ENCODE data around the gene UBE2V1.
"Not testable (repeated sequence)": the region's sequence is repeated elsewhere in the genome, so short reads cannot be mapped to it uniquely, and the experiment has no call there.

Gene UBE2V1

DNA sequence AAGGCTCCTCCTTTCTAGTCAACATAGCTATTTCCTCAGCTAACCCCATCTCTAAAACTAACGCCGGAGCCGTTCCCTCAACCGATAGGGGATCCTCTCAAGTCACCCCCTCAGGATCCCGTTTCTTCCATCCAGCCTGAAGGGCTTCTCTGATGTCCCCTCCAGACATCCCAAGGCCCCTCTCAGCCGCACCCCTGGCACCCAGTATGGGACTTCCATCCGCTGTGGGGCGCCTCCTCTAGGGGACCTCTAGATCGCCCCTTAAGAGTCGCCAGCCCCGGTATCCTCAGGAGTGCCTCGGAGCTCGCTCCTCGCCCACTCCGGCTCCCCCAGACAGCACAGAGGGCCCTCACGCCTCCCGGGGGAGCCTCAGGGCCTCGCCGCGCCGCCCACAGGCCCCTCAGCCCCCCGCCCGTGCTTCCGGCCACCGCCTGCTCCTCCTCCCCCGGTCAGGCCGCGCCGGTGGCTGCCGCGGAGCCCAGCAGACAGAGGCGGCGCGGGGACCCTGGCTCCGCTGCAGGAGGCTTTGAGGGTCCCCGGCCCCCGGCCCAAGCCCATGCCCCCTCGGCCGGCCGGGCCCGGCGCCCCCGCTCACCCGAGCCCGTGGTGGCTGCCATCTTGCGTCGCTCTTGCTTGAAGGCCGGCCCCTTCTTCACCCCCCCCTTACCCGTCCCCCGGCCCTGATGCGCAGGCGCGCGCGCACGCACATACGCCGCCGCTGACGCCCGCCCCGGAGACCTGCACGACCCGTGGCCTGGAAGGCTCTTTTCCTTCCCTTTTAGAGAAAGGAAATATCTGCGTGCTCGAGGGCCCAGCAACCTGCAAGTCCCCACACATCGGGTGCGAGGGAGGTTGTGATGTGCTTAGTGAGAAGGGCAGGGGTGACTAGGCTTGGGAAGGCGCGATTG lies at the start of gene UBE2V1:
Gene UBE2V1 (minus strand): TSS at position 639 of the 908 bp plus-strand sequence. CDS start 22 bp downstream, at position 617.
- peak; percentile 60 for DNase-seq

DNA sequence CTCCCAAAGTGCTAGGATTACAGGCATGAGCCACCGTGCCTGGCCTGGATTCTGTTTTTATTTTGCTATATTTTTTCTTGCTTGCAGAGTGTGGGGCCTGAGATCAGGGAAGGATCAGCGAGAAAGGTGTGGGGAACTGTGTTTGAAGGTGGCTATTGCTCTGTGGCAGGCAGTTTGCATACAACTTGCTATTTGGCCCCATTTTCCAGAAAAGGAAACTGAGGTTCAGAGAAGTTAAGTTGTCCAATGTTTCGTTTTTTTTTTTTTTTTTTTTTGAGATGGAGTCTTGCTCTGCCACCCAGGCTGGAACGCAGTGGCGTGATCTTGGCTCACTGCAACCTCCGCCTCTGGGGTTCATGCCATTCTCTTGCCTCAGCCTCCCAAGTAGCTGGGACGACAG lies 48.5 kb upstream of the UBE2V1 start:
- DNase-seq = not testable (repeated sequence)

DNA sequence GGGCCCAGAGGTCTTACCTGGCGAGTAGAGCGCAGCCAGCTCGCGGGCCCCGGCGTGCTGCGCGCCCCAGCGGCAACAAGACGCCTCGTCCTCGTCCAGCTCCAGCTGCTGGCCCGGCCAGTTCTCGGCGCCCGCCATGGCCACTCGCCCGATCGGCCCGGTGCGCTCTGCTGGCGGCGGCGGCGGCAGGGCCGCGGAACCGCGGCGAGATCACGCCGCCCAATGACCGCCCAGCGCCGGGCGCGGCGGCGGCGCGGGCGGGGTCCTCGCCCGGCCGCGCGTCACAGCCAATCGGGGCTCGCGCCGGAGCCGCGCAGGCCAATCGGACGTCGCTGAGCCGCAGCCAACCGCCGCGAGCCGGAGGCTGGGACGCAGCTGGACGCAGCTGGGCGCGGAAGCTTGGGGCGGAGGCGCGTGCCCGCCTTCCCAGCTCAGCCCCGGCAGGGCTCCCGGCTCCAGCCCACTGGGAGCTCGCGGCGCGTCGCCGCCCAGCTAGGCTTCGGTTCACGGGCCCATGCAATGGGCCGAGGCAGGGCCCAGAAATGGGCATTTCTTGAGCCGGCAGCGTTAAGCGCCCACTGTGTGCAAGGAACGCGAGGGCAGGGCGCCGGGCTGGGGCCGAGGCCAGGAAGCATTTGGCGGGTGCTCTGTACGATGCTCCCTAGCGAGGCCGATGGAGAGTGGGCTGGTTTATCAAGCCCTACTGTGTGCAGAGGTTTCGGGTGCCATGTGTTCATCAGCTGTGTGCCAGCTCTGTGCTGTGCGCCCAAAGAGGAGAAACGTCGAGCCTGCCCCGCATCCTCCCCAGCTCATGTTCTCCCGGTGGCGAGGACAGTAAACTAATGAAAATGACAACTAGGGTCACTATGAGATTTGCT lies 40.8 kb upstream of the UBE2V1 start, which contains the start of gene PEDS1:
Gene PEDS1 (minus strand): TSS at position 224 of the 878 bp plus-strand sequence. CDS start 86 bp downstream, at position 138.
- peak; percentile 79 for DNase-seq

DNA sequence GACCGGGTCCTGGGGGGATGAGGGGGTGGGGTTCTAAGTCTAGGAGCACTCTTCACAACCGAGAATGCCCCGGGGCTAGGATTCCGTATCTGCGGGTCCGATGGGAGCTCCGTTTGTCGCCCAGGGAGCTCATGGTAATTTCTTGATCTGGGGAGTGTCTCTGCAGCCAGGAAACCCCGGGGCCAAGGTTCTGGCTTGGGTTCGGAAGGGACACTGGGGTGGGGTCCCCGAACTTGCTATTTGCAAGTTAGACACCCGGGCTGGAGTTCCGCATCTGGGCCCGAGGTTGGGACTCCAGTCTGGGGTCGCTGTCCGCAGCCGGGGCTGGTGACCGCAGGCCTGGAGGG lies 40.2 kb upstream of the UBE2V1 start:
- DNase-seq = no peak

DNA sequence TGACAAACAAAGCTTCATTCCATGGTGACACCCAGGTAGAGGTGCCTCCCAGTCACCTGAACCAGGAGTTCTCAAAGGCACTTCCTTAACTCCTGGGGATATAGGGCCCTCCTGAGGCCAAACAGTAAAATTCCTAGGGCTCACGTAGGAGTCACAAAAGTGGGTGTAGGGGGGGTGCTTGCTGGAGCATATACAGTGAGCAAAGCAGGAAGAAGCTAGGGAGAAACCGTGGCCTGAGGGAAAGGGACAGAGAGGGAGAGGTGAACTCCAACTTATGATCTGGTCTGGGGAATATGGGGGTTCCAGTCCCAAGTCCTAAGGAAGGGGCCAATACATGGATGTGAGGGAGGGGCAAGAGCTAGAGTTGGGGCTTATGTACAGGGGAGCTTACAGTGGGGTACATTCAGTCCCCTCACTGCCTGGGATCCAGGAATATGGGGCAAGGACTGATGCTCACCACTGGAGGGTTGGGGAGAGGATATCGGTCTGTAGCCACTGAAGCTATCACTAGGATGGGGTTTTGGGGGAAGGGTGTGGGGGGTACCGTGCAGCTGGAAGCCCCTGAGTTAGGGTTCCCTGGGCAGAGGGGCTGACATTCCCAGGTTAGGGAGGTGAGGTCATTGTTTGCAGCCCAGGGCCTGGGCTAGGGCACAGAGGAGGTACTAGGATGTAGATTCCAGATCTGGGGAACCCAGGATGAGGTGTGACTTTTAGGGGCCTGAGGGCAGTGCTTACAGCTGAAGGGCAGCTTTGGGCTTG lies 39.6 kb upstream of the UBE2V1 start:
- no peak for DNase-seq

DNA sequence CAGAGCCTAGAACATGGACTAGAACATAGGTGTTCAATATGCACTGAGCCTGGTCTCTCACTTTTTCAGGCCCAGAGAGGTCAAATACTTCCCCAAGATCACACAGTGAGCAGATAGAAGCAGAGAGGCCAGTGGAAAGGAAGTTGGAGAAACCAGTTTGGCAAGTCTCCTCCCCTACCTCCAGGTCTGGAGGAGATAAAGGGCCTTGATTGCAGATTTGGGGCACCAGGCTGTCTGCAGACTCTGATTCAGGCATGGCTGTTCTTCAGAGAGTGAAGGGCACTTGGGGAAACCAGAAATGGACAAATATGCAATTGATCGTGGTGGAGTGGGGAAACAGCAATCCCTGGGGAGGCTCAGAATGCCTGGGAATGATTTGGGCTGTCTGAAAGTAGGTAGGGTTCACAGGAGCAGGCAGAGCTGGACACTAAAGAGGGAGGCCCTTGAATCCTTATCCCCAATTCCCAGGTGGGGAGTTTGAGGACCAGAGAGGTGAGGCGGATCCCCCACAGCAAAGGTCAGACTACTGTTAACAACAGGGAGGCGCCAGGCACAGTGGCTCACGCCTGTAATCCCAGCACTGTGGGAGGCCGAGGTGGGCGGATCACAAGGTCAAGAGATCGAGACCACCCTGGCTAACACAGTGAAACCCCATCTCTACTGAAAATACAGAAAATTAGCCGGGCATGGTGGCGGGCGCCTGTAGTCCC lies 38.2 kb upstream of the UBE2V1 start:
- no peak for DNase-seq

DNA sequence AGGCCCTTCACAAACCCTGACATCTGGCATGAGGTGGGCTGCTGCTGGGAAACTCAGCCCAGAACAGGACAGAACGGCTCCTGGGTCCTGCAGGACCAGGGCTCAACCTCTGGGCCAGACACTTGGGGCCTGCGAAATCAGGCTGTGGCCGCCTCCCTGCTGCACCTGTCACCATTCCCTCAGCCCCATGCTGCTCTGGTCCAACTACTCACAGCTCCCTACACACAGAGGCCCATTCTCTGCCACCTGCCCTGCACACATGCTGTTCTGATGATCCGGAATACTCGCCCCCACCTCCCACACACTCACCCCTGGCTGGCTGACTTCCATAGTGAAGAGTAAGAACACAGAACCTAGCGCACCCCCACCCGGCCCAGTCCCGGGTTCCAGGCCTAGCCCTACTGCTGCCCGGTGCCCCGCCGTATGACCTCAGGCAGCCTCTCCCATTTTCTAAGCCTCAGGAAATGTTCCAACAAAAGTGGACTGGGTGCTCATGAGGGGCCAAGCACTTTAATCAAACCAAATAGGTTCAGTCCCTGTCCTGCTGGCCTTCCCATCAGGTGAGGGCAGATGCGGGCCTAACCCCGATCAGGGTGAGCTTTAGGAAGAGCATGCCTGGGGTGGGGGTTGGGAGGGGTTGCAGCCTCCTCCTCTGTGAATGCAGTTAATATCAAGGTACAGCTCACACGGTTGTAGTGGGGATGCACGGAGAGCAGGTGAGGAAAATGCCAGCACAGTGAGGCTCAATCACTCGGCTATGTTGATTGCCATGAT lies 36.7 kb upstream of the UBE2V1 start:
- DNase-seq = no peak

DNA sequence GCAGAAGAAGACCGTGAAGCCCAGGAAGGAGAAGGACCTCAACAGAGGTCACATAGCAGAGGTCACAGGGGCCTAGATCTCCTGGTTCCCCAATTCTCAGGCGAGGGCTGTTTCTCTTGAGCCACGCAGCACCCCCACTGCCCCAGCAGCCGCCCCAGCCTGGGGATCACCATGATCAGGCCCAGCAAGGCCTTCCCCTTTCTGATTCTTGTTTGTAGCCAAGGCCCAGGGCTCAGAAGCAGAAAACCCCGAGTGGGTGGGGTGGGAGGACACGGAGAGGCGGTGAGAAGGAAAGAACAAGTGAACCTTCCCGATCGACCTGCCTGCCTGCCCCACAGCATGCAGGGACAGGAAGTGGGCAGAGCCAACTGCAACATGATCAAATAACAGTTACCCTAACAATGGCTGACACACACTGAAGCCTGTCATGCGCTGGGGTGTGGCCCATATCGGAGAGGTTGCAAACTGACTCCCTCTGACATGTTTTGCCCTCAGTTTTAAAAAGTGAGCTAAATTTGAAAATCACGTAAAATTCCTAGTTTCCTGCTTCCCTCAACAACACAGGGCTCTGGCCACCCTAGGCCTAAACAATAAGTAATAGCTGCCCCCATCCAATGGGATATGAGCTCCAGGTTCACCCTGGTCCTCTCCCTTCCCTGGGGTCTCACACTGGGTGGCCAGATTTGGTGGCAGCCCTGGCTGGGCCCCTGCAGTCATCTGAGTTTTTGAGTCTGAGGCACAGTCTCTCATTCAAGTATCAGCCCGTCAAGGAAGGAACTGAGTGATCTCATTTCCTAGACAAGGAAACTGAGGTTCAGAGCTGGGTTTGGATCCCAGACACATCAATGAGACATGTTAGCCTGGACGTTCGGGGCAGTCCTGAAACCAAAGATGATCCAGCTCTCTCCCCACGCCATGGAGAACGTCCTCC lies 34.0 kb upstream of the UBE2V1 start:
- no peak for DNase-seq

DNA sequence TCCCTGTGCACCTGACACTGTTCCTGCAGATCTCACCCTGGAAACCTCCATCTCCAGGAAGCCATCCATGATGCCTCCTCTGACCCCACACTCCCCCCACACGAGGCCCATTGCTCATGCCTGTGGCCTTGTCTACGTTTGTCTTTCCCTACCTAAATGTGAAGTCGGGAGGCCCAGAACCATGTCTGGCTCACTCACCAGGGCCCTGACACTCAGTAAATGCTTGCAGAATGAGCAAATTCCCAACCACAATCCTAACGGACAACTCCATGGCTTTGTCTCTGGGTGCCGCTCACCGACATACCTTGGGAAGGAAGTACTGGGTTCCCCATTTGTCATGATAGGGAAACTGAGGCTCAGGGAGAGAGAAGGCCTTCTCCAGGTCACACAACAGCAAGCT lies 33.3 kb upstream of the UBE2V1 start:
- no peak for DNase-seq

DNA sequence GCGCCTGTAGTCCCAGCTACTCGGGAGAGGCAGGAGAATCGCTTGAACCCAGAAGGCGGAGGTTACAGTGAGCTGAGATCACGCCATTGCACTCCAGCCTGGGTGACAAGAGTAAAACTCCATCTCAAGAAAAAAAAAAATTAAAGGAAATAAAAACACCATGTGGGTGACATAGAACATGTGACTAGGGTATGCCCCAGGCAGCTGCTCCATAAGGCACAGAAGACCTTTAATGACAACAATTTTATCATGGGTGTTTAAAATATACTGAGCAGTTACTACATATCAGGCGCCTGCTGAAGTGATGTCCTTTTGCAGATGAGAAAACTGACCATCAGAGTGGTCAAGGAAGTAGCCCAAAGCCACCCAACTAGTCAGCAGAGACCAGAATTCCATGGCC lies 32.6 kb upstream of the UBE2V1 start:
- no peak for DNase-seq

DNA sequence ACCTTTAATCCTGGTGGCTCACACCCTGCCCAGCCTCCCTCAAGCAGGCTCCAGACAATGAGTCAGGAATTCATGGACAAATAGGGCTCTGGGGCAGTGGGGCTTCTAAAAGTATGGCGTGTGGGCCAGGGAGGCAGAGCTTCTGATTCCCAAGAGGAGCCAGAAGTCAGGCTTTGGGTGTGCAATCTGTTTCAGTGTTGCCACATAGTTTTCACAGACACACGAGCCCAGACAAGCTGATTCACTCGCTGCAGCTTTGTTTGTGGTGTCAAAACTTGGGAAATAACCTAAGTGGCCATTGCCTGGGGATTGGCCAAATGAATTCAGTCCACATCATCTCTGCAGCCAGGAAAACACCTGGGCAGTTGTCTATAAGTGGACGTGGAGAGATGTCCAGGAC lies 31.4 kb upstream of the UBE2V1 start:
- DNase-seq = peak; percentile 78

DNA sequence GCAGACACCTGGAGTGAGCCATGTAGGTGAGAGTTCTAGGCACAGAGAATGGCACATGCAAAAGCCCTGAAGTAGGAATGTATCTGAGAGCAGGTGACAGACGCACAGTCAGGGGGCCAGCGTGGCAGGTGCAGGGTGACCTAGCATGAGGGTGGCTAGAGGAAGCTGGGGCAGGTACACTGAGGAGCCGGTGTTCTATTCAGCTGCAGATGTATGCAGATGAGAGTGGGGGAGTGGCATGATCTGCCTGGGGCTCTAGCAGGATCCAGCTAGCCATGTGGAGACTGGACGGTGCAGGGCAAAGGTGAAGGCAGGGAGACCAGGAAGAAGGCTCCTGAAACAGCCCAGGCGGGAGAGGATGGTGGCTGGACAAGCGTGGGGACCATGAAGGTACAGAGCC lies 29.9 kb upstream of the UBE2V1 start:
- DNase-seq = no peak

DNA sequence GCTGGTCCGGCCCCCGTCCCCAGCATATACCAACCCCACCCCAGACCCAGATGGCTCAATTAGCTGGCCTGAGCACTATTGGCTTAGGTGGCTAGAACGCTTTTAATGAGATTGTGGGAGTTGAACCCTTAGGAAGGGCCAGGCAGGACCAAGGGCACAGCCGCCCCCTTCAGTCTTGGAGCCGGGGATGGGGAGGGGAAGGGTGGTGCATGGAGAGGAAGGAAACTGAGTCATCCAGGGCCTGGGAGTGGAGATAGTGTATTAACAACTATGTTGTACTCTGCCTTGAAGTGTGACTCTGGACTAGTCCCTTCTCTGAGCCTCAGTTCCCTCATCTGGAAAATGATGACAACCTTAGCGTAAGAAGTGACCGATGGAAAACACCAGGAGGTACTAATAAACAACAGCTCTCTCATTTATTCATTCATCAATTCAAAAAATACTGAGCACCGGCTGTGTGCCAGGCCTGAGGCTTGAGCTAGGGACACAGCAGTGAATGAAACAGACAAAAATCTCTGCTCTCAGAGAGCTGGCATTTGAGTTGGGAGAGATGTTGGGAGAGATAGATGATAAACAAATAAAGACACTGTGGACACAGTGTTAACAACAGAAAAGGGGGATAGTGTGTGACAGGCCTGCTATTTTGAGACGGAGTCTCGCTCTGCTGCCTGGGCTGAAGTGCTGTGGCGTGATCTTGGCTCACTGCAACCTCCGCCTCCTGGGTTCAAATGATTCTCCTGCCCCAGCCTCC lies 29.0 kb upstream of the UBE2V1 start:
- DNase-seq = no peak

DNA sequence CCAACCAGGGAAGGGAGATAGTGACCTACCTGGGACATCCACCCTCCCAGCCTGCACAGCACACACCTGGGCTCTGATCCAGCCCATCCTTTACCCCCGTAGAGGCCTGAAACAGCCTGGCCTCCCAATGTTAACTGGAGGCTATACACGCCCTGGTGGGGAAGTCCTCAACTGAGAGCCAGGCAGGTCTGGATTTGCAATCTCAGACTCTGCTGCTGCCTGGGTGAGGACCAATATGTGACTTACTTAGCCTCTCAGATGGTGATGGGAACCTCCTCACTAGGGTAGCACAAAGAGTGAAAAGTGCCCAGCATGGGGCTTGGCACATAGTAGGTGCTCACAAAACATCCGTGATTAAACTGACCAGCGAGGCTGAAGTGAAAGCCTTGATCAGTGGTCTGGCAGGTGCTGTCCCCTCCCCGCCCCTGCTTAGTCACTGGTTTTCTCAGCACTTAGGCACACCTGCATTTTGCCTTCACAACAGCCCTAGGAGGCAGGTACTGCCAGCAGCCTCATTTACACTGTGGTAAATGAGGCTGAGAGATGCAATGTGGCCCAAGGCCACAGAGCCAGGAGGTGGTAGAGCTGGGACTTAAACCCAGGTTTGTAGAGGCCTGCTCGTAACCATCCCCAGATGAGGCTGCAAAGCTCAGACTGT lies 28.2 kb upstream of the UBE2V1 start:
- no peak for DNase-seq

DNA sequence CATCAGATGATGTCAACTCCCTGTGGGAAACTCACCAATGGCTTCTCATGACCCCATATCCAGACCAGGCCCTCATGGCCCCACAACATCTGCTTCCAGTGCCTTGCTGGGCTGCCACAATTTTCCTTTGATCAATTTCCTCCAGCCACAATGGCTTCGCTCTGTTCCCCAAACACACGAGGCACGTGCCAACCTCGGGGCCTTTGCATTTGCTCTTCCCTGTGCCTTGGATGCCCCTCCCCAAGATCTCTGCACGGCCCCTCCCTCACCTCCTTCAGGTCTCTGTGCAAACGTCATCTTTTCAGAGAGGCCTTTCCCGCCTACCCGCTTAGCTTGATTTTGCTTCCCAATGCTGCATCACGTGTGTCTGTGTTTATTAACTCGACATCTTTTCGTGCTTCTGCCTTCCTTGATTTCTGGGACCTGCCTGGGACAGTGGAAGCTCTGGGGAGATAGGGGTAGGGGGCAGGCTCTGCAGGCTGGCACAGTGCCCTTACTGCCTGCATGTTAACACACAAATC lies 27.4 kb upstream of the UBE2V1 start:
- no peak for DNase-seq

DNA sequence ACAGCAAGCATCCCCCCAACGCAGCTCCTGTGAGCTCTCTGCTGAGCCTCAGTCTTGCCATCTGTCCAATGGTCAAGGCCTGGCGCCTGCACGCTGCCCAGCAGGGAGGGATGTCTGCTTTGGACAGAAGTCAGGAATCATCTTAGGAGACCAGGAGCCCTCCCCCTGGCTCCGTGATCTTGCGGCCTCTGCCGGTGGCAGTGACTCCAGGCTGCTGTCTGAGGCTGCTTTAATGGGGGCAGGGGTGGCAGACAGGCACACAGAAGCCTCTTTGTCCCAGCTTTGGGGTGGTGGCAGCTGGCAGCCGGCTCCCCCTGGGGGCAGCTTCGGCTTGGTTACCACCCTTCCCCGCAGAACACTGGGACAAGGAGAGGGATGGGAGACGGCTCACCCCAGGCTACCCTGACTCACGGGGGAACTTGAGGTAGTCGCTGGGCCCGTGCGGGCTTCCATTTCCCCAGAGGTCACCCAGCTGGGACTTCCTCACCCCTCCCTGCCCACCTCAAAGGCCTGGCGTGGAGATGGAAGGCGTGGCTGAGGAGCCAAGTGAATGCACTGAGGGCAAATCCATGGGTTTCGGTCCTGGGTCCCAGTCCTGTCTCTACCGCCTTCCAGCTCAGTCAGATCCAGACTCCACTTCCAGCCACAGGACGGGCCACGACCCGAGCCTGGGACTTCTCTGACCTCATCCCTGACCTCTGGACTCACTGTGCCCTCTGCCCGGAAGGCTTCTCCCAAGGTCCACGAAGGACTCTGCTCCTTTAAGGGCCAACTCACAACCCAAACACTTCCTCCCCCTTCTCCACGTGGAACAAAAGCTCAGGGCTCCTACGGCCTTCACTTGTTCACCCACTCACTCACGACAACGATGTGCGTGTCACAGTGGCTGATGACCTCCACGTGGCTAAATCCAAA lies 25.8 kb upstream of the UBE2V1 start:
- DNase-seq = no peak

DNA sequence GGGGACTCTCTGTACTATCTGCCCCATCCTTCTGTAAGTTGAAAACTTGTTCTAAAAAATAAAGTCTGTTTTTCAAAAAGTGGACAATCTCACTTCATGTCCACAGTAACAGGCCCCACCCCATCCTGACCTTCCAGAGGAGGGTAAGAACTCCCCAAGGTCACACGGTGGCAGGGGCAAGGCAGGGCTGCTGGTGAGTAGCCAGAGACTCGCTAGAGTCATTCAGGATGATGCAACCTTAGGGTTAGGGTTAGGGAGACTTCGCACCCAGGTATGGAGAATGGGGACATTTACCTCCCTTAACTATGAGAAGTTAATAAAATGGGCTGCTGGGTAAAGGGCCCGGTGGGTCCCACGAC lies 25.1 kb upstream of the UBE2V1 start:
- no peak for DNase-seq

DNA sequence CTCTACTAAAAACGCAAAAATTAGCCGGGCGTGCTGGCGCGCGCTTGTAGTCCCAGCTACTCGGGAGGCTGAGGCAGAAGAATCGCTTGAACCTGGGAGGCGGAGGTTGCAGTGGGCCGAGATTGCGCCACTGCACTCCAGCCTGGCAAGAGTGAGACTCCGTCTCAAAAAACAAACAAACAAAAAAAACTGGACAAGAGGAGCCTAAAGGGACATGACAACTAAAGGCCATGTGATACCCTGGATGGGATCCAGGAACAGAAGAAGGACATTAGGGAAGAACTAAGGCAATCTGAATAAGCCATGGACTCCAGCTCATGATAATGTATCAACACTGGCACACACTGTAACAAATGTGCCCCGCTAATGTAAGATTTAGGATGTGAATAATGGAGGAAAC lies 24.8 kb upstream of the UBE2V1 start:
- not testable (repeated sequence) for DNase-seq
